GM23338 (cell line): Measurements from ENCODE around the gene A3GALT2. TPM values are rescaled to one million over a fixed set of nuclear protein-coding genes. Genes with fewer than 3 reads are reported as not detected.

Experiments
- ATAC-seq: fragments of 200-7000 bp; cut with Tn5 transposase; 3 replicates; pipeline ENCODE4 v1.9.1; 2020
- DNase-seq: peaks from one replicate; pipeline ENCODE4 v3.0.0-alpha.2; 2015; ENCODE audit warnings: low spot score
- H2AFZ ChIP-seq: fragments of 200-600 bp; sonication (generic); 2 replicates; pipeline ENCODE4 v1.8.0; 2016; ENCODE audit warnings: antibody characterized with exemption, mild to moderate bottlenecking, moderate library complexity
- H3F3A ChIP-seq: fragments of 200-600 bp; sonication (generic); replicated peaks from 2 replicates; pipeline ENCODE4 v1.8.0; 2017; ENCODE audit warnings: antibody characterized with exemption, mixed run types, low read depth
- H3K27ac ChIP-seq: fragments of 200-600 bp; sonication (generic); 2 replicates; pipeline ENCODE4 v1.6.1; 2016; ENCODE audit warnings: low read depth
- H3K27me3 ChIP-seq: fragments of 200-600 bp; sonication (generic); 2 replicates; pipeline ENCODE4 v1.8.0; 2016; ENCODE audit warnings: mild to moderate bottlenecking, mixed run types, moderate library complexity; ENCODE audit not compliant: insufficient read depth
- H3K36me3 ChIP-seq: fragments of 200-600 bp; sonication (generic); 2 replicates; pipeline ENCODE4 v1.8.0; 2016; ENCODE audit warnings: mild to moderate bottlenecking; ENCODE audit not compliant: insufficient read depth
- H3K4me1 ChIP-seq: fragments of 200-600 bp; sonication (generic); 2 replicates; pipeline ENCODE4 v1.8.0; 2016; ENCODE audit warnings: mild to moderate bottlenecking, moderate library complexity; ENCODE audit not compliant: insufficient read depth
- H3K4me2 ChIP-seq: fragments of 200-600 bp; sonication (generic); 2 replicates; pipeline ENCODE4 v1.7.1; 2017; ENCODE audit warnings: mixed run types
- H3K4me3 ChIP-seq: fragments of 200-600 bp; sonication (generic); 2 replicates; pipeline ENCODE4 v1.6.1; 2016; ENCODE audit warnings: mixed run types
- H3K79me2 ChIP-seq: fragments of 200-600 bp; sonication (generic); replicated peaks from 2 replicates; pipeline ENCODE4 v1.8.0; 2017; ENCODE audit warnings: mild to moderate bottlenecking; ENCODE audit not compliant: insufficient read depth
- H3K9me2 ChIP-seq: fragments of 200-600 bp; sonication (generic); 2 replicates; pipeline ENCODE4 v1.8.0; 2017; ENCODE audit not compliant: insufficient read depth
- H4K20me1 ChIP-seq: fragments of 200-600 bp; sonication (generic); replicated peaks from 2 replicates; pipeline ENCODE4 v1.8.0; 2017; ENCODE audit warnings: mild to moderate bottlenecking; ENCODE audit not compliant: insufficient read depth
- H3K27ac Mint-ChIP-seq: 2 replicates; pipeline ENCODE4 v1.8.0; 2020; ENCODE audit warnings: inconsistent platforms, mild to moderate bottlenecking, moderate library complexity, mixed read lengths
- H3K27me3 Mint-ChIP-seq: 3 replicates; pipeline ENCODE4 v1.8.0; 2022; ENCODE audit warnings: low read depth, mild to moderate bottlenecking, moderate library complexity, mixed read lengths, inconsistent platforms; ENCODE audit not compliant: insufficient read depth, poor library complexity
- H3K36me3 Mint-ChIP-seq: 3 replicates; pipeline ENCODE4 v1.8.0; 2021; ENCODE audit warnings: low read depth, mild to moderate bottlenecking, inconsistent platforms, moderate library complexity, mixed read lengths
- H3K4me1 Mint-ChIP-seq: 3 replicates; pipeline ENCODE4 v1.8.0; 2020; ENCODE audit warnings: mild to moderate bottlenecking, inconsistent platforms, mixed read lengths
- H3K4me3 Mint-ChIP-seq: 3 replicates; pipeline ENCODE4 v1.8.0; 2021; ENCODE audit warnings: moderate library complexity, mild to moderate bottlenecking, inconsistent platforms, mixed read lengths
- H3K9me3 Mint-ChIP-seq: 3 replicates; pipeline ENCODE4 v1.8.0; 2020; ENCODE audit warnings: moderate library complexity, mild to moderate bottlenecking, inconsistent platforms, mixed read lengths
- EZH2 ChIP-seq: fragments of 200-600 bp; sonication (generic); IDR thresholded peaks from one replicate; pipeline ENCODE4 v1.8.0; 2017; ENCODE audit warnings: antibody characterized with exemption, mild to moderate bottlenecking, low read depth; ENCODE audit not compliant: unreplicated experiment
- JUNB ChIP-seq: IDR thresholded peaks from one replicate; pipeline ENCODE4 v1.6.1; 2016; ENCODE audit warnings: antibody characterized with exemption; ENCODE audit not compliant: unreplicated experiment
- NANOG ChIP-seq: IDR thresholded peaks from 2 replicates; pipeline ENCODE4 v1.6.1; 2016; ENCODE audit warnings: antibody characterized with exemption, borderline replicate concordance
- POLR2AphosphoS5 ChIP-seq: IDR thresholded peaks from 2 replicates; pipeline ENCODE4 v1.6.1; 2016; ENCODE audit warnings: antibody characterized with exemption, low read depth
- STAT1 ChIP-seq: IDR thresholded peaks from one replicate; pipeline ENCODE4 v1.6.1; 2016; ENCODE audit warnings: antibody characterized with exemption; ENCODE audit not compliant: unreplicated experiment
- ZNF114 ChIP-seq: fragments of 250-450 bp; sonication (Bioruptor Pico); IDR thresholded peaks from 2 replicates; pipeline ENCODE4 v1.5.0; 2020; ENCODE audit warnings: mild to moderate bottlenecking, moderate library complexity
- ZNF331 ChIP-seq: fragments of 250-450 bp; sonication (Bioruptor Pico); IDR thresholded peaks from 2 replicates; pipeline ENCODE4 v1.5.0; 2020; ENCODE audit warnings: low read depth, mild to moderate bottlenecking, moderate library complexity
- polyA plus RNA-seq: library from polyadenylated mRNA; unstranded; fragments of >200 nt; fragmentation: Nextera tagmentation; extraction: Ambion mirVana; gene quantifications from 2 replicates; pipeline ENCODE4 v1.2.1, GENCODE V29; 2016
- total RNA-seq: library from RNA; depleted of rRNA; stranded (reverse); fragments of >200 nt; shearing (Covaris generic); gene quantifications from 2 replicates; pipeline ENCODE4 v1.2.3, GENCODE V29; 2014
- TF ChIP-seq, protein P1 (sequence below): IDR thresholded peaks from one replicate; pipeline ENCODE4 v1.6.1; 2018; ENCODE audit warnings: antibody characterized with exemption; ENCODE audit not compliant: unreplicated experiment
- TF ChIP-seq, protein P2 (sequence below): IDR thresholded peaks from 2 replicates; pipeline ENCODE4 v1.6.1; 2016; ENCODE audit warnings: antibody characterized with exemption
- TF ChIP-seq, protein P3 (sequence below): fragments of 250-450 bp; sonication (Bioruptor Pico); IDR thresholded peaks from 2 replicates; pipeline ENCODE4 v1.5.0; 2020; ENCODE audit warnings: mild to moderate bottlenecking, moderate library complexity

A3GALT2 gene
- total and polyA plus RNA-seq, 2 experiments from 2014 or later: not detected

DNA sequence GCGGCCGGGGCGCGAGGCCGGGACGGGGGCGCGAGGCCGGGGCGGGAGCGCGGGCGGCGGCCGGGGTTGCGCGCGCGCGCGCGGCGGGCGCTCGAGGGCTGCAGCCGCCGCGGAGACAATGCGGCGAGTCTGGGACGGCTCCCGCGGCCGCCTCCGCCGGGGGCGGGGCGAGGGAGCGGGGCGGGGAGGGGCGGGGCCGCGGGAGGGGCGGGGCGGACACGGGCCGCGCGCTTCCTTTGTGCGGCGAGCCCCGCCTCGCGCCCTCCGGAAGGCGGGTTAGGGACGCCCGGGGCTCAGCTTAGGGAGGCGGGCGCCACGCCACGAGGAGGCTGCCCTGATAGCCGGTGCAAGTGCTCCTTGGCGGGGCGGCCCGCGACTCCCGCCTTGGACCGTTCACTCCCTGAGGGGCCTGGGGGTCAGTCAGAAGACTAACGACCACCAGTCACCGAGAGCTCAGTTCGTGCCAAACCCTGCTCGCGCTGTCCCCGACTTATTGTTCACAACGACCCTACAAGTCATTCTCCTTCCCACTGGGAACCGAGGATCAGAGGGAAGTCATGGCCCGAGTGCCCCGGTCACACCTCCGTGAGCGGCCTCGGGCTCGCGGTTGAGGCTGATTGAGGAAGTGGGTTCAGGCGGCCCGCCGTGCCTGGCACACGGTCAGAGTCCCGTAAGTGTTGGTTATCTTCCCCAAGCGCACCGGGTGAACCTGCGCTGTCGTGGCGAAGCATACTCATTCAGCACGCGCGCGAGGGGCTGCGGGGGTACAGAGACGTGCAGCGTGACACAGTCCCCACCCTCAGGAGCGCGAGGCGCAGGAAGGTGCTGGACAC lies 29.1 kb upstream of the A3GALT2 start:
- Histone ChIP-seq H3K79me2 (no peaks in the 10 kb centered on the region), H4K20me1 (peaks cover 32% of the 10 kb centered on the region), H3K27me3 (peaks cover 95% of the 10 kb centered on the region), H3K4me1 (peaks cover 25% of the 10 kb centered on the region), H3K36me3 (no peaks in the 10 kb centered on the region), H3K4me3 (peak overlapping the region; percentile 67), H3K9me2 (no peaks in the 10 kb centered on the region), H2AFZ (peak overlapping the region; percentile 88; the same call in 1 of the 2 replicates), H3K27ac (no peak overlapping the region), H3K4me2 (peak overlapping the region; percentile 87), H3F3A (peaks cover 12% of the 10 kb centered on the region)
- Mint-ChIP-seq H3K4me1 (peaks cover 36% of the 10 kb centered on the region), H3K9me3 (no peaks in the 10 kb centered on the region), H3K36me3 (no peaks in the 10 kb centered on the region; the same call in 2 of the 3 replicates), H3K4me3 (peak overlapping the region; percentile 79), H3K27me3 (peaks cover 79% of the 10 kb centered on the region), H3K27ac (no peak overlapping the region; the same call in 1 of the 2 replicates)
- DNase-seq: peak; percentile 87
- no peak for TF ChIP-seq NANOG
- no peak for TF ChIP-seq ZNF331 (CRISPR knock-in tag)
- TF ChIP-seq, protein P1, sequence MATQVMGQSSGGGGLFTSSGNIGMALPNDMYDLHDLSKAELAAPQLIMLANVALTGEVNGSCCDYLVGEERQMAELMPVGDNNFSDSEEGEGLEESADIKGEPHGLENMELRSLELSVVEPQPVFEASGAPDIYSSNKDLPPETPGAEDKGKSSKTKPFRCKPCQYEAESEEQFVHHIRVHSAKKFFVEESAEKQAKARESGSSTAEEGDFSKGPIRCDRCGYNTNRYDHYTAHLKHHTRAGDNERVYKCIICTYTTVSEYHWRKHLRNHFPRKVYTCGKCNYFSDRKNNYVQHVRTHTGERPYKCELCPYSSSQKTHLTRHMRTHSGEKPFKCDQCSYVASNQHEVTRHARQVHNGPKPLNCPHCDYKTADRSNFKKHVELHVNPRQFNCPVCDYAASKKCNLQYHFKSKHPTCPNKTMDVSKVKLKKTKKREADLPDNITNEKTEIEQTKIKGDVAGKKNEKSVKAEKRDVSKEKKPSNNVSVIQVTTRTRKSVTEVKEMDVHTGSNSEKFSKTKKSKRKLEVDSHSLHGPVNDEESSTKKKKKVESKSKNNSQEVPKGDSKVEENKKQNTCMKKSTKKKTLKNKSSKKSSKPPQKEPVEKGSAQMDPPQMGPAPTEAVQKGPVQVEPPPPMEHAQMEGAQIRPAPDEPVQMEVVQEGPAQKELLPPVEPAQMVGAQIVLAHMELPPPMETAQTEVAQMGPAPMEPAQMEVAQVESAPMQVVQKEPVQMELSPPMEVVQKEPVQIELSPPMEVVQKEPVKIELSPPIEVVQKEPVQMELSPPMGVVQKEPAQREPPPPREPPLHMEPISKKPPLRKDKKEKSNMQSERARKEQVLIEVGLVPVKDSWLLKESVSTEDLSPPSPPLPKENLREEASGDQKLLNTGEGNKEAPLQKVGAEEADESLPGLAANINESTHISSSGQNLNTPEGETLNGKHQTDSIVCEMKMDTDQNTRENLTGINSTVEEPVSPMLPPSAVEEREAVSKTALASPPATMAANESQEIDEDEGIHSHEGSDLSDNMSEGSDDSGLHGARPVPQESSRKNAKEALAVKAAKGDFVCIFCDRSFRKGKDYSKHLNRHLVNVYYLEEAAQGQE: no peak
- TF ChIP-seq ZNF114 (CRISPR knock-in tag): no peak
- TF ChIP-seq JUNB: no peak
- peak; percentile 62 for TF ChIP-seq EZH2
- TF ChIP-seq POLR2AphosphoS5: peak; percentile 45
- TF ChIP-seq, protein P2, sequence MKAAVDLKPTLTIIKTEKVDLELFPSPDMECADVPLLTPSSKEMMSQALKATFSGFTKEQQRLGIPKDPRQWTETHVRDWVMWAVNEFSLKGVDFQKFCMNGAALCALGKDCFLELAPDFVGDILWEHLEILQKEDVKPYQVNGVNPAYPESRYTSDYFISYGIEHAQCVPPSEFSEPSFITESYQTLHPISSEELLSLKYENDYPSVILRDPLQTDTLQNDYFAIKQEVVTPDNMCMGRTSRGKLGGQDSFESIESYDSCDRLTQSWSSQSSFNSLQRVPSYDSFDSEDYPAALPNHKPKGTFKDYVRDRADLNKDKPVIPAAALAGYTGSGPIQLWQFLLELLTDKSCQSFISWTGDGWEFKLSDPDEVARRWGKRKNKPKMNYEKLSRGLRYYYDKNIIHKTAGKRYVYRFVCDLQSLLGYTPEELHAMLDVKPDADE: 0 out of 2 replicates have a peak, but pooled peaks have one; percentile 15
- TF ChIP-seq, protein P3, sequence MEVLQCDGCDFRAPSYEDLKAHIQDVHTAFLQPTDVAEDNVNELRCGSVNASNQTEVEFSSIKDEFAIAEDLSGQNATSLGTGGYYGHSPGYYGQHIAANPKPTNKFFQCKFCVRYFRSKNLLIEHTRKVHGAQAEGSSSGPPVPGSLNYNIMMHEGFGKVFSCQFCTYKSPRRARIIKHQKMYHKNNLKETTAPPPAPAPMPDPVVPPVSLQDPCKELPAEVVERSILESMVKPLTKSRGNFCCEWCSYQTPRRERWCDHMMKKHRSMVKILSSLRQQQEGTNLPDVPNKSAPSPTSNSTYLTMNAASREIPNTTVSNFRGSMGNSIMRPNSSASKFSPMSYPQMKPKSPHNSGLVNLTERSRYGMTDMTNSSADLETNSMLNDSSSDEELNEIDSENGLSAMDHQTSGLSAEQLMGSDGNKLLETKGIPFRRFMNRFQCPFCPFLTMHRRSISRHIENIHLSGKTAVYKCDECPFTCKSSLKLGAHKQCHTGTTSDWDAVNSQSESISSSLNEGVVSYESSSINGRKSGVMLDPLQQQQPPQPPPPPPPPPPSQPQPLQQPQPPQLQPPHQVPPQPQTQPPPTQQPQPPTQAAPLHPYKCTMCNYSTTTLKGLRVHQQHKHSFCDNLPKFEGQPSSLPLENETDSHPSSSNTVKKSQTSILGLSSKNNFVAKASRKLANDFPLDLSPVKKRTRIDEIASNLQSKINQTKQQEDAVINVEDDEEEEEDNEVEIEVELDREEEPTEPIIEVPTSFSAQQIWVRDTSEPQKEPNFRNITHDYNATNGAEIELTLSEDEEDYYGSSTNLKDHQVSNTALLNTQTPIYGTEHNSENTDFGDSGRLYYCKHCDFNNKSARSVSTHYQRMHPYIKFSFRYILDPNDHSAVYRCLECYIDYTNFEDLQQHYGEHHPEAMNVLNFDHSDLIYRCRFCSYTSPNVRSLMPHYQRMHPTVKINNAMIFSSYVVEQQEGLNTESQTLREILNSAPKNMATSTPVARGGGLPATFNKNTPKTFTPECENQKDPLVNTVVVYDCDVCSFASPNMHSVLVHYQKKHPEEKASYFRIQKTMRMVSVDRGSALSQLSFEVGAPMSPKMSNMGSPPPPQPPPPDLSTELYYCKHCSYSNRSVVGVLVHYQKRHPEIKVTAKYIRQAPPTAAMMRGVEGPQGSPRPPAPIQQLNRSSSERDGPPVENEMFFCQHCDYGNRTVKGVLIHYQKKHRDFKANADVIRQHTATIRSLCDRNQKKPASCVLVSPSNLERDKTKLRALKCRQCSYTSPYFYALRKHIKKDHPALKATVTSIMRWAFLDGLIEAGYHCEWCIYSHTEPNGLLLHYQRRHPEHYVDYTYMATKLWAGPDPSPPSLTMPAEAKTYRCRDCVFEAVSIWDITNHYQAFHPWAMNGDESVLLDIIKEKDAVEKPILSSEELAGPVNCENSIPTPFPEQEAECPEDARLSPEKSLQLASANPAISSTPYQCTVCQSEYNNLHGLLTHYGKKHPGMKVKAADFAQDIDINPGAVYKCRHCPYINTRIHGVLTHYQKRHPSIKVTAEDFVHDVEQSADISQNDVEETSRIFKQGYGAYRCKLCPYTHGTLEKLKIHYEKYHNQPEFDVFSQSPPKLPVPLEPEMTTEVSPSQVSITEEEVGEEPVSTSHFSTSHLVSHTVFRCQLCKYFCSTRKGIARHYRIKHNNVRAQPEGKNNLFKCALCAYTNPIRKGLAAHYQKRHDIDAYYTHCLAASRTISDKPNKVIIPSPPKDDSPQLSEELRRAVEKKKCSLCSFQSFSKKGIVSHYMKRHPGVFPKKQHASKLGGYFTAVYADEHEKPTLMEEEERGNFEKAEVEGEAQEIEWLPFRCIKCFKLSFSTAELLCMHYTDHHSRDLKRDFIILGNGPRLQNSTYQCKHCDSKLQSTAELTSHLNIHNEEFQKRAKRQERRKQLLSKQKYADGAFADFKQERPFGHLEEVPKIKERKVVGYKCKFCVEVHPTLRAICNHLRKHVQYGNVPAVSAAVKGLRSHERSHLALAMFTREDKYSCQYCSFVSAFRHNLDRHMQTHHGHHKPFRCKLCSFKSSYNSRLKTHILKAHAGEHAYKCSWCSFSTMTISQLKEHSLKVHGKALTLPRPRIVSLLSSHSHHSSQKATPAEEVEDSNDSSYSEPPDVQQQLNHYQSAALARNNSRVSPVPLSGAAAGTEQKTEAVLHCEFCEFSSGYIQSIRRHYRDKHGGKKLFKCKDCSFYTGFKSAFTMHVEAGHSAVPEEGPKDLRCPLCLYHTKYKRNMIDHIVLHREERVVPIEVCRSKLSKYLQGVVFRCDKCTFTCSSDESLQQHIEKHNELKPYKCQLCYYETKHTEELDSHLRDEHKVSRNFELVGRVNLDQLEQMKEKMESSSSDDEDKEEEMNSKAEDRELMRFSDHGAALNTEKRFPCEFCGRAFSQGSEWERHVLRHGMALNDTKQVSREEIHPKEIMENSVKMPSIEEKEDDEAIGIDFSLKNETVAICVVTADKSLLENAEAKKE (CRISPR knock-in tag): no peak
- TF ChIP-seq STAT1: no peak
- ATAC-seq: peak; percentile 85
